ENCODE measurements around the gene CGB8. TPM values are rescaled to one million over a fixed set of nuclear protein-coding genes. Genes with fewer than 3 reads are reported as not detected.
"Not testable (repeated sequence)": the region's sequence is repeated elsewhere in the genome, so short reads cannot be mapped to it uniquely, and the experiment has no call there.

Gene CGB8
- total RNA-seq, 1 experiment from 2014 or later: not detected

- not testable (repeated sequence) for H3K4me3 ChIP-seq (ENCODE audit: low read length); DNase-seq; H4K20me1 ChIP-seq (ENCODE audit: insufficient read depth, low read depth, low read length); H3K36me3 ChIP-seq (ENCODE audit: insufficient read depth, low read length); H3K4me2 ChIP-seq (ENCODE audit: low read depth, low read length, poor library complexity, severe bottlenecking); H3K4me1 ChIP-seq (ENCODE audit: low read length); H3K79me2 ChIP-seq (ENCODE audit: low read length); H2AFZ ChIP-seq (ENCODE audit: low read length); H3K9me2 ChIP-seq (replicated peaks; ENCODE audit: insufficient read depth, low read length); H3K27me3 ChIP-seq (ENCODE audit: low read length); H3K9me3 ChIP-seq (ENCODE audit: low read length); H3K27ac ChIP-seq (ENCODE audit: low read length); H3K9ac ChIP-seq (ENCODE audit: low read length)
Observed at GRCh38 chr19:49042666-49043065, 6.2 kb downstream of the CGB8 start.

- H3K4me2 ChIP-seq (ENCODE audit: low read depth, low read length, poor library complexity, severe bottlenecking): no peak overlapping the region
- no peak for DNase-seq
- no peaks in the 10 kb centered on the region for H3K27me3 ChIP-seq (ENCODE audit: low read length)
- H3K9me2 ChIP-seq (replicated peaks; ENCODE audit: insufficient read depth, low read length): no peaks in the 10 kb centered on the region
- H4K20me1 ChIP-seq (ENCODE audit: insufficient read depth, low read depth, low read length): no peaks in the 10 kb centered on the region
- H3K4me1 ChIP-seq (ENCODE audit: low read length): no peaks in the 10 kb centered on the region
- H3K36me3 ChIP-seq (ENCODE audit: insufficient read depth, low read length): no peaks in the 10 kb centered on the region
- H3K4me3 ChIP-seq (ENCODE audit: low read length): no peak overlapping the region
- H3K9me3 ChIP-seq (ENCODE audit: low read length): no peaks in the 10 kb centered on the region
- no peak overlapping the region for H3K9ac ChIP-seq (ENCODE audit: low read length)
- H3K27ac ChIP-seq (ENCODE audit: low read length): no peak overlapping the region
- H3K79me2 ChIP-seq (ENCODE audit: low read length): no peaks in the 10 kb centered on the region
- no peak overlapping the region for H2AFZ ChIP-seq (ENCODE audit: low read length)
Observed at GRCh38 chr19:49042177-49042576, 6.7 kb downstream of the CGB8 start.

- H4K20me1 ChIP-seq (ENCODE audit: insufficient read depth, low read depth, low read length); DNase-seq; H3K4me3 ChIP-seq (ENCODE audit: low read length); H3K4me1 ChIP-seq (ENCODE audit: low read length); H3K4me2 ChIP-seq (ENCODE audit: low read depth, low read length, poor library complexity, severe bottlenecking); H3K9me2 ChIP-seq (replicated peaks; ENCODE audit: insufficient read depth, low read length); H2AFZ ChIP-seq (ENCODE audit: low read length); H3K9ac ChIP-seq (ENCODE audit: low read length); H3K9me3 ChIP-seq (ENCODE audit: low read length); H3K79me2 ChIP-seq (ENCODE audit: low read length); H3K36me3 ChIP-seq (ENCODE audit: insufficient read depth, low read length); H3K27me3 ChIP-seq (ENCODE audit: low read length); H3K27ac ChIP-seq (ENCODE audit: low read length): not testable (repeated sequence)
Observed at GRCh38 chr19:49039736-49040135, 9.2 kb downstream of the CGB8 start.

GRCh38 chr19:49038557-49039276 is 10.2 kb downstream of the CGB8 start:
- H3K36me3 ChIP-seq (ENCODE audit: insufficient read depth, low read length); DNase-seq; H3K9me2 ChIP-seq (replicated peaks; ENCODE audit: insufficient read depth, low read length); H3K27me3 ChIP-seq (ENCODE audit: low read length); H3K4me3 ChIP-seq (ENCODE audit: low read length); H4K20me1 ChIP-seq (ENCODE audit: insufficient read depth, low read depth, low read length); H3K4me1 ChIP-seq (ENCODE audit: low read length); H3K9me3 ChIP-seq (ENCODE audit: low read length); H3K79me2 ChIP-seq (ENCODE audit: low read length); H2AFZ ChIP-seq (ENCODE audit: low read length); H3K27ac ChIP-seq (ENCODE audit: low read length); H3K4me2 ChIP-seq (ENCODE audit: low read depth, low read length, poor library complexity, severe bottlenecking); H3K9ac ChIP-seq (ENCODE audit: low read length): not testable (repeated sequence)

- H3K4me1 ChIP-seq (ENCODE audit: low read length); H3K9me3 ChIP-seq (ENCODE audit: low read length); H3K9me2 ChIP-seq (replicated peaks; ENCODE audit: insufficient read depth, low read length); H3K27me3 ChIP-seq (ENCODE audit: low read length); H2AFZ ChIP-seq (ENCODE audit: low read length); H3K9ac ChIP-seq (ENCODE audit: low read length); H3K4me3 ChIP-seq (ENCODE audit: low read length); H3K4me2 ChIP-seq (ENCODE audit: low read depth, low read length, poor library complexity, severe bottlenecking); H3K36me3 ChIP-seq (ENCODE audit: insufficient read depth, low read length); H3K79me2 ChIP-seq (ENCODE audit: low read length); H4K20me1 ChIP-seq (ENCODE audit: insufficient read depth, low read depth, low read length); DNase-seq; H3K27ac ChIP-seq (ENCODE audit: low read length): not testable (repeated sequence)
Observed at GRCh38 chr19:49038111-49038510, 10.8 kb downstream of the CGB8 start.

- not testable (repeated sequence) for H3K27me3 ChIP-seq (ENCODE audit: low read length); H3K9me2 ChIP-seq (replicated peaks; ENCODE audit: insufficient read depth, low read length); H3K9ac ChIP-seq (ENCODE audit: low read length); H3K4me3 ChIP-seq (ENCODE audit: low read length); H3K79me2 ChIP-seq (ENCODE audit: low read length); H3K9me3 ChIP-seq (ENCODE audit: low read length); H2AFZ ChIP-seq (ENCODE audit: low read length); H3K4me1 ChIP-seq (ENCODE audit: low read length); H3K36me3 ChIP-seq (ENCODE audit: insufficient read depth, low read length); H3K4me2 ChIP-seq (ENCODE audit: low read depth, low read length, poor library complexity, severe bottlenecking); H4K20me1 ChIP-seq (ENCODE audit: insufficient read depth, low read depth, low read length); H3K27ac ChIP-seq (ENCODE audit: low read length)
- DNase-seq: peak; percentile 91
Observed at GRCh38 chr19:49036815-49037214, 12.1 kb downstream of the CGB8 start, which contains the start of gene CGB1. Gene CGB1, minus strand, starts transcription at chr19:49036895. Its CDS starts 184 bp downstream, at chr19:49036711.

- not testable (repeated sequence) for H2AFZ ChIP-seq (ENCODE audit: low read length); H3K27ac ChIP-seq (ENCODE audit: low read length); H3K4me3 ChIP-seq (ENCODE audit: low read length); H3K4me2 ChIP-seq (ENCODE audit: low read depth, low read length, poor library complexity, severe bottlenecking); H3K9me3 ChIP-seq (ENCODE audit: low read length); H4K20me1 ChIP-seq (ENCODE audit: insufficient read depth, low read depth, low read length); H3K36me3 ChIP-seq (ENCODE audit: insufficient read depth, low read length); H3K79me2 ChIP-seq (ENCODE audit: low read length); H3K27me3 ChIP-seq (ENCODE audit: low read length); H3K9me2 ChIP-seq (replicated peaks; ENCODE audit: insufficient read depth, low read length); H3K9ac ChIP-seq (ENCODE audit: low read length); H3K4me1 ChIP-seq (ENCODE audit: low read length)
- peak; percentile 92 for DNase-seq
Observed at GRCh38 chr19:49031642-49032301, 17.1 kb downstream of the CGB8 start, which contains the start of gene CGB2. Gene CGB2, plus strand, starts transcription at chr19:49031890. Its CDS starts 206 bp downstream, at chr19:49032096.

- H3K4me2 ChIP-seq (ENCODE audit: low read depth, low read length, poor library complexity, severe bottlenecking); H3K9ac ChIP-seq (ENCODE audit: low read length); H3K79me2 ChIP-seq (ENCODE audit: low read length); H3K36me3 ChIP-seq (ENCODE audit: insufficient read depth, low read length); DNase-seq; H3K9me3 ChIP-seq (ENCODE audit: low read length); H2AFZ ChIP-seq (ENCODE audit: low read length); H3K27me3 ChIP-seq (ENCODE audit: low read length); H4K20me1 ChIP-seq (ENCODE audit: insufficient read depth, low read depth, low read length); H3K9me2 ChIP-seq (replicated peaks; ENCODE audit: insufficient read depth, low read length); H3K4me3 ChIP-seq (ENCODE audit: low read length); H3K4me1 ChIP-seq (ENCODE audit: low read length); H3K27ac ChIP-seq (ENCODE audit: low read length): not testable (repeated sequence)
Observed at GRCh38 chr19:49030323-49030722, 18.6 kb downstream of the CGB8 start.

All from Karpas-422 (cell line).